Endodermal cell (in vitro differentiated cells): Measurements from ENCODE around the gene SEC11C. TPM values are rescaled to one million over a fixed set of nuclear protein-coding genes. Genes with fewer than 3 reads are reported as not detected.

ENCODE experiments used
- DNase-seq: peaks from one replicate; pipeline ENCODE4 v3.0.0-alpha.2; 2017
- H3K27ac ChIP-seq: 2 replicates; pipeline ENCODE4 v1.5.1; 2013; ENCODE audit warnings: mild to moderate bottlenecking, low read depth, low read length, moderate library complexity
- H3K27me3 ChIP-seq: 2 replicates; pipeline ENCODE4 v1.6.1; 2013; ENCODE audit warnings: mild to moderate bottlenecking, low read length, moderate library complexity; ENCODE audit not compliant: insufficient read depth, control insufficient read depth, poor library complexity, severe bottlenecking
- H3K36me3 ChIP-seq: 2 replicates; pipeline ENCODE4 v1.7.0; 2013; ENCODE audit warnings: mild to moderate bottlenecking, low read length, moderate library complexity; ENCODE audit not compliant: control insufficient read depth, insufficient read depth
- H3K4me1 ChIP-seq: one replicate; pipeline ENCODE4 v1.7.0; 2013; ENCODE audit warnings: low read length; ENCODE audit not compliant: control insufficient read depth, insufficient read depth
- H3K4me3 ChIP-seq: 2 replicates; pipeline ENCODE4 v1.5.1; 2013; ENCODE audit warnings: mild to moderate bottlenecking, low read length, moderate library complexity
- H3K9ac ChIP-seq: 2 replicates; pipeline ENCODE4 v1.6.1; 2013; ENCODE audit warnings: mild to moderate bottlenecking, low read length, moderate library complexity; ENCODE audit not compliant: poor library complexity, severe bottlenecking; ENCODE audit errors: extremely low read depth
- H3K9me3 ChIP-seq: 2 replicates; pipeline ENCODE4 v1.6.1; 2013; ENCODE audit warnings: mild to moderate bottlenecking, low read length, moderate library complexity; ENCODE audit not compliant: control insufficient read depth
- H3K27ac Mint-ChIP-seq: 2 replicates; pipeline ENCODE4 v1.8.0; 2020; ENCODE audit warnings: mixed read lengths
- H3K27me3 Mint-ChIP-seq: 2 replicates; pipeline ENCODE4 v1.8.0; 2021; ENCODE audit warnings: mild to moderate bottlenecking, mixed read lengths; ENCODE audit not compliant: insufficient read depth
- H3K36me3 Mint-ChIP-seq: 2 replicates; pipeline ENCODE4 v1.8.0; 2020; ENCODE audit warnings: low read depth, mixed read lengths
- H3K4me1 Mint-ChIP-seq: 2 replicates; pipeline ENCODE4 v1.8.0; 2020; ENCODE audit warnings: mixed read lengths
- H3K4me3 Mint-ChIP-seq: 2 replicates; pipeline ENCODE4 v1.8.0; 2020; ENCODE audit warnings: mild to moderate bottlenecking, moderate library complexity, mixed read lengths
- H3K9me3 Mint-ChIP-seq: 2 replicates; pipeline ENCODE4 v1.8.0; 2020; ENCODE audit warnings: mild to moderate bottlenecking, mixed read lengths
- WGBS, 2 experiments: methylation state at CpG; one replicate each; pipeline versions ENCODE4 v1.1.5 to v1.1.7; 2013; ENCODE audit warnings: missing lambda C conversion rate in 2 of 2, mixed read lengths in 1 of 2; ENCODE audit not compliant: insufficient coverage in 1 of 2, insufficient read length in 1 of 2; 5-methylcytosine and 5-hydroxymethylcytosine counted together
- total RNA-seq, 2 donors: library from RNA; stranded (reverse); fragmentation: NEBNext Ultra II Directional in 1 of 2; extraction: Animal tissue kit (Norgen Biotek cat#: 25700) in 1 of 2; gene quantifications; 2 replicates in 1 of 2; 3 replicates in 1 of 2; pipeline ENCODE4 v1.2.1, GENCODE V29; 2021
- TF ChIP-seq, protein P1 (sequence below): fragments of 200-600 bp; sonication (generic); conservative IDR thresholded peaks from 2 replicates; pipeline ENCODE4 v1.5.0; 2021; ENCODE audit warnings: antibody characterized with exemption, mild to moderate bottlenecking

The SEC11C gene
- total RNA-seq, 2 donors from 2014 or later = 38.7 to 39.9 TPM

DNA sequence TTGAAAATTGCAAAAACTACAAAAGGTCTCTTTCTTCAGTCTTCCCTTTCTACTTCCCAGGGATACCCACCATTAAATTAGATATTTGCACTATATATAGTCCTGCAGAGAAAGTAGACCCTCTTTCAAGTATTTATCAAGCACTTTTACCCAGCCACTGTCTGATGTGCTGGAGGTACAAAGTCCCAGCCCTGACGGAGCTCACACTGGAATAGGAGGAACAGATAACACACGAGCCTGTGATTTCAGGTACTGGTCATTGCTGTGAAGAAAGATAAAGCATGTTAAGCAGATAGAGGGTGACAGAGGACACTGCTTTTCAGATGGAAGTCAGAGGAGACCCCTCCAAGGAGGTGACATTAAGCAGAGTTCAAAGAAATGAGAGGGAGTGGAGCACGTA, 19.6 kb downstream of the SEC11C start:
- H3K4me3 Mint-ChIP-seq = no peak overlapping the region

DNA sequence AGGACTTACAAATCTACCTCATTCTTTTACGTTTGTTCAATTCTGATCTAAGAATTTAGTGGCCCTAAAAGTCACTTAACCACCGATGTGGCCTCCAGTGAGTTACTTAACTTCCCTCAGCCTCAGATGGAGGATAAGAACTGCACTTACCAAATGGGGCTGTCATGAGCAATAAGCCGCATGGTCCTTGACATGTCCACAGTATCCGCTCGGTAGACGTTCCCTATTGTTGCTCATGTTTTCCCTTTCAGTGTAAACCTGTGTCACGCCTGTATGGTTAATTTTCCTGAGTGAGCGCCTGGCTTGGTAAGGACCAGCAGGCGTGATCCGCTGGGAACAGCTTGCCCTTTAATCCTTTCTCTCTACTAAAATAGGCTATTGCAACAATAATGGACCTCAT, 20.3 kb downstream of the SEC11C start:
- no peak overlapping the region for H3K27ac ChIP-seq
- H3K4me1 ChIP-seq = no peaks in the 10 kb centered on the region
- no peaks in the 10 kb centered on the region for H3K9me3 Mint-ChIP-seq
- no peaks in the 10 kb centered on the region for H3K27me3 Mint-ChIP-seq
- H3K27ac Mint-ChIP-seq = no peak overlapping the region
- H3K36me3 ChIP-seq = peaks cover 12% of the 10 kb centered on the region
- peaks cover 6% of the 10 kb centered on the region for H3K36me3 Mint-ChIP-seq
- no peak overlapping the region for H3K9ac ChIP-seq
- no peak overlapping the region for H3K4me3 ChIP-seq
- no peak for DNase-seq
- no peaks in the 10 kb centered on the region for H3K27me3 ChIP-seq
- H3K4me3 Mint-ChIP-seq = no peak overlapping the region
- H3K9me3 ChIP-seq = no peaks in the 10 kb centered on the region
- TF ChIP-seq, protein P1, sequence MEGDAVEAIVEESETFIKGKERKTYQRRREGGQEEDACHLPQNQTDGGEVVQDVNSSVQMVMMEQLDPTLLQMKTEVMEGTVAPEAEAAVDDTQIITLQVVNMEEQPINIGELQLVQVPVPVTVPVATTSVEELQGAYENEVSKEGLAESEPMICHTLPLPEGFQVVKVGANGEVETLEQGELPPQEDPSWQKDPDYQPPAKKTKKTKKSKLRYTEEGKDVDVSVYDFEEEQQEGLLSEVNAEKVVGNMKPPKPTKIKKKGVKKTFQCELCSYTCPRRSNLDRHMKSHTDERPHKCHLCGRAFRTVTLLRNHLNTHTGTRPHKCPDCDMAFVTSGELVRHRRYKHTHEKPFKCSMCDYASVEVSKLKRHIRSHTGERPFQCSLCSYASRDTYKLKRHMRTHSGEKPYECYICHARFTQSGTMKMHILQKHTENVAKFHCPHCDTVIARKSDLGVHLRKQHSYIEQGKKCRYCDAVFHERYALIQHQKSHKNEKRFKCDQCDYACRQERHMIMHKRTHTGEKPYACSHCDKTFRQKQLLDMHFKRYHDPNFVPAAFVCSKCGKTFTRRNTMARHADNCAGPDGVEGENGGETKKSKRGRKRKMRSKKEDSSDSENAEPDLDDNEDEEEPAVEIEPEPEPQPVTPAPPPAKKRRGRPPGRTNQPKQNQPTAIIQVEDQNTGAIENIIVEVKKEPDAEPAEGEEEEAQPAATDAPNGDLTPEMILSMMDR = no peak
- WGBS, 2 experiments = 94 to 96% methylated on average over 8 to 10 of the region's 10 CpGs
- no peaks in the 10 kb centered on the region for H3K4me1 Mint-ChIP-seq

More for the DNA sequence above, 19.6 kb downstream of the SEC11C start:
- DNase-seq = no peak
- Histone ChIP-seq H3K9ac (no peak overlapping the region), H3K4me1 (no peaks in the 10 kb centered on the region), H3K27me3 (no peaks in the 10 kb centered on the region), H3K36me3 (peaks cover 16% of the 10 kb centered on the region), H3K9me3 (no peaks in the 10 kb centered on the region), H3K4me3 (no peak overlapping the region), H3K27ac (no peak overlapping the region)
- H3K9me3 Mint-ChIP-seq = no peaks in the 10 kb centered on the region
- WGBS, 2 experiments = 89 to 90% methylated on average over 3 of the region's 3 CpGs
- TF ChIP-seq, protein P1 = no peak
- H3K36me3 Mint-ChIP-seq = peaks cover 9% of the 10 kb centered on the region
- H3K27me3 Mint-ChIP-seq = no peaks in the 10 kb centered on the region
- H3K27ac Mint-ChIP-seq = no peak overlapping the region
- H3K4me1 Mint-ChIP-seq = no peaks in the 10 kb centered on the region

DNA sequence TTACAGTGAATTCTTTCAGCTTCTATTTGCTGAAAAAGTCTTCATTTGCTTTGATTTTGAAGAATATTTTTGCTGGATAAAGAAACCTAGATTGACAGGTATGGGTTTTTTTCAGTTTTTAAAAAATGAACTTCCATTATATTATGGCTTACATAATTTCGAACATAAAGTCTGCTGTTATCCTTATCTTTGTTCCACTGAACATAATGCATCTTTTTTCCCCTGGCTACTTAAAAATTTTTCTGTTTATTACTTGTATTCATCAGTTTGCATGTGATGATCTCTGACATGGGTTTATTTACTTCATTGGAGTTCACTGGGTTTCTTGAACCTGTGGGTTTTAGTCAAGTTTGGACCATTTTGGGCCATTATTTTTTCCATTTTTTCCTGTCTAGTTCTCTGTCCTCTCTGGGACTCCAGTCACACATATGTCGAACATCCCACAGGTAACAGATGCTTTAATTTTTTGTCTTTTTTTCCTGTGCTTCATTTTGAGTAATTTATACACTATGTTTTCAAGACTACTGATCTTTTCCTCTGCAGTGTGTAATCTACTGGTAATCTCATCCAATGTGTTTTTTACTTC, 33.1 kb downstream of the SEC11C start:
- Mint-ChIP-seq H3K9me3 (peaks cover 24% of the 10 kb centered on the region), H3K27me3 (no peaks in the 10 kb centered on the region), H3K4me1 (peaks cover 15% of the 10 kb centered on the region), H3K4me3 (no peak overlapping the region), H3K36me3 (peaks cover 7% of the 10 kb centered on the region), H3K27ac (no peak overlapping the region)
- TF ChIP-seq, protein P1 = no peak
- 88% methylated on average over 2 of the region's 2 CpGs; no CpG with 5 or more reads in 1 of the 2 experiments for WGBS, 2 experiments
- Histone ChIP-seq H3K36me3 (no peaks in the 10 kb centered on the region), H3K9me3 (peaks cover 24% of the 10 kb centered on the region), H3K4me1 (no peaks in the 10 kb centered on the region), H3K4me3 (no peak overlapping the region), H3K27me3 (no peaks in the 10 kb centered on the region), H3K9ac (no peak overlapping the region), H3K27ac (no peak overlapping the region)
- no peak for DNase-seq
